HepG2 (cell line): Measurements from ENCODE around the gene FBXO2. TPM values are rescaled to one million over a fixed set of nuclear protein-coding genes. Genes with fewer than 3 reads are reported as not detected.
A peak's percentile ranks its signal among the peaks of the same experiment; 100 is the strongest.

Experiments used
- AGO2 ChIP-seq: fragments of 200-400 bp; formaldehyde crosslinking; optimal IDR thresholded peaks from 2 replicates; pipeline ENCODE3; 2017; ENCODE audit warnings: mild to moderate bottlenecking, low read depth, low read length, moderate library complexity
- ATAD3A ChIP-seq: sonication (generic); formaldehyde crosslinking; IDR thresholded peaks from 2 replicates; pipeline ENCODE4 v1.4.0; 2020; ENCODE audit warnings: missing genetic modification reagents
- ETV5 ChIP-seq: IDR thresholded peaks from 2 replicates; pipeline ENCODE4 v1.6.1; 2018; ENCODE audit warnings: missing biosample characterization, missing genetic modification reagents, inconsistent platforms, borderline replicate concordance
- FOSL2 ChIP-seq: sonication (generic); formaldehyde crosslinking; IDR thresholded peaks from 2 replicates; pipeline ENCODE4 v1.4.0; 2020; ENCODE audit warnings: missing genetic modification reagents
- JARID2 ChIP-seq: sonication (generic); formaldehyde crosslinking; IDR thresholded peaks from 2 replicates; pipeline ENCODE4 v1.8.1; 2023; ENCODE audit warnings: missing genetic modification reagents, inconsistent platforms; ENCODE audit not compliant: insufficient replicate concordance
- RXRB ChIP-seq: IDR thresholded peaks from 2 replicates; pipeline ENCODE4 v1.6.1; 2016; ENCODE audit warnings: borderline replicate concordance, missing genetic modification reagents, missing compliant biosample characterization
- TMF1 ChIP-seq: sonication (generic); formaldehyde crosslinking; IDR thresholded peaks from 2 replicates; pipeline ENCODE4 v1.8.1; 2022; ENCODE audit warnings: low read depth, missing genetic modification reagents
- XBP1 ChIP-seq: sonication (generic); formaldehyde crosslinking; IDR thresholded peaks from 2 replicates; pipeline ENCODE4 v1.5.0; 2020; ENCODE audit warnings: missing genetic modification reagents
- ZBTB38 ChIP-seq: sonication (generic); formaldehyde crosslinking; IDR thresholded peaks from 2 replicates; pipeline ENCODE4 v1.5.1; 2020; ENCODE audit warnings: mild to moderate bottlenecking, missing genetic modification reagents
- ZNF138 ChIP-seq: sonication (generic); formaldehyde crosslinking; IDR thresholded peaks from 2 replicates; pipeline ENCODE4 v1.5.0; 2020; ENCODE audit warnings: mild to moderate bottlenecking, low read depth, missing genetic modification reagents
- ZNF33B ChIP-seq: sonication (generic); formaldehyde crosslinking; IDR thresholded peaks from 2 replicates; pipeline ENCODE4 v1.5.1; 2020; ENCODE audit warnings: mild to moderate bottlenecking, missing genetic modification reagents
- ZNF558 ChIP-seq: sonication (generic); formaldehyde crosslinking; IDR thresholded peaks from 2 replicates; pipeline ENCODE4 v1.9.0; 2022; ENCODE audit warnings: mild to moderate bottlenecking, missing genetic modification reagents, borderline replicate concordance
- ZNF674 ChIP-seq: sonication (generic); formaldehyde crosslinking; IDR thresholded peaks from 2 replicates; pipeline ENCODE4 v1.5.0; 2020; ENCODE audit warnings: low read depth, mild to moderate bottlenecking, missing genetic modification reagents
- ZNF788 ChIP-seq: sonication (generic); formaldehyde crosslinking; IDR thresholded peaks from 2 replicates; pipeline ENCODE4 v1.5.0; 2020; ENCODE audit warnings: mild to moderate bottlenecking, missing genetic modification reagents, borderline replicate concordance
- polyA plus RNA-seq, 8 experiments: library from polyadenylated mRNA; depleted of rRNA in 3 of 8; stranded (reverse) in 7 of 8; unstranded in 1 of 8; fragments of >200 nt; fragmentation: Illumina TruSeq in 4 of 8; extraction: Trizol in 4 of 8; gene quantifications; 2 replicates each; pipeline versions ENCODE4 v1.2.1 to v1.2.3, GENCODE V29; 2011 to 2016; ENCODE audit warnings: low read depth in 4 of 8, missing spikeins in 1 of 8, mixed read lengths in 1 of 8; ENCODE audit not compliant: insufficient read depth in 1 of 8
- total RNA-seq, 5 experiments: library from RNA; depleted of rRNA; stranded (reverse); fragments of >200 nt; fragmentation: Illumina TruSeq; extraction: Trizol; gene quantifications; 2 replicates each; pipeline ENCODE4 v1.2.3, GENCODE V29; 2016; ENCODE audit warnings: low read depth in 1 of 5
- TF ChIP-seq, protein P1 (sequence below): IDR thresholded peaks from 2 replicates; pipeline ENCODE4 v1.6.1; 2016
- TF ChIP-seq, protein P2 (sequence below), 2 experiments: sonication (generic) in 1 of 2; formaldehyde crosslinking in 1 of 2; IDR thresholded peaks; 2 replicates each; pipeline versions ENCODE4 v1.4.0 to v1.6.1; 2016 to 2020; ENCODE audit warnings: borderline replicate concordance in 1 of 2, low read depth in 1 of 2, mild to moderate bottlenecking in 1 of 2, missing genetic modification reagents in 1 of 2
- TF ChIP-seq, protein P3 (sequence below): IDR thresholded peaks from 2 replicates; pipeline ENCODE4 v1.6.1; 2016; ENCODE audit warnings: low read depth, control low read depth
- TF ChIP-seq, protein P4 (sequence below): sonication (generic); formaldehyde crosslinking; IDR thresholded peaks from 2 replicates; pipeline ENCODE4 v1.4.0; 2020; ENCODE audit warnings: missing genetic modification reagents, mild to moderate bottlenecking, borderline replicate concordance
- TF ChIP-seq, protein P5 (sequence below): sonication (generic); formaldehyde crosslinking; IDR thresholded peaks from 2 replicates; pipeline ENCODE4 v1.4.0; 2020; ENCODE audit warnings: missing genetic modification reagents

Gene FBXO2
- total and polyA plus RNA-seq, 2 of the 13 experiments (the other 11 are each of a cell fraction or from before 2014, with no cell fraction given): 79.3 to 112 TPM

DNA sequence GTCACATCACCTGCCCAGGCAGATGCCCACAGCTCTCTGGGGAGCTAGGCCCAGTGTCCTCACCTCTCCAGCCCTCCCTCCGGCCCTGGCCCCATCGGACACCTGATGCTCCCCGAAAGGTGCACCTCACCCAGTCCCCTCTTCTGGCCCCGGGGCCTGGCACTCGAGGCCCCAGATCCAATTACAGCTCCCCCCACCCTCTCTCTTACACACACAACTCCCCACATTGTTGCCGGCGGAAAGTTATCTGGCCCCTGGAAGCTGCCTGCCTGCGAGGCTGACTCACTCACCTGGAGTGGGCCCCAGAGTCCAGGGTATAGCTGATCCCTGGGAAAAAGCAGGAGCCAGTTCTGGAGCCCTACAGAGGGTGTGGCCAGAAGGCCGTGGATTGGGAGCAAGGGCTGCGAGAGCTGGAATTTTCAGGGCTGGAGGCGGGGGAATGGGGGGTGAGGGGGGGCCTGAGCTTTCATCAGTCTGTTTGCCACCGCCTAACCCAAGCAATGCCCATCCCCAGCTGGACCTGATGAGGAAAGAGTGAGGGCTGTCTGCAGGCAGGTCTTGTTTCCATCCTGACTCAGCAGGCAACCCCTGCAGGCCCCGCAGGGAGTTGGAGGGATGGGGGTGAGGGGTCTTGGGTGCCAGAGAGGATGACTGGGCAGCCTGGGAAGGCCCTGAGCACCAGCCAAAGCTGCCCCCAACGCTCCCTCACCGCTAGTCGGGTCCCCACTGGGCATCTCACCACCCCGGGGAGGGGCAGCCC is 948 bp downstream of the FBXO2 start (continued):
- TF ChIP-seq, protein P1, sequence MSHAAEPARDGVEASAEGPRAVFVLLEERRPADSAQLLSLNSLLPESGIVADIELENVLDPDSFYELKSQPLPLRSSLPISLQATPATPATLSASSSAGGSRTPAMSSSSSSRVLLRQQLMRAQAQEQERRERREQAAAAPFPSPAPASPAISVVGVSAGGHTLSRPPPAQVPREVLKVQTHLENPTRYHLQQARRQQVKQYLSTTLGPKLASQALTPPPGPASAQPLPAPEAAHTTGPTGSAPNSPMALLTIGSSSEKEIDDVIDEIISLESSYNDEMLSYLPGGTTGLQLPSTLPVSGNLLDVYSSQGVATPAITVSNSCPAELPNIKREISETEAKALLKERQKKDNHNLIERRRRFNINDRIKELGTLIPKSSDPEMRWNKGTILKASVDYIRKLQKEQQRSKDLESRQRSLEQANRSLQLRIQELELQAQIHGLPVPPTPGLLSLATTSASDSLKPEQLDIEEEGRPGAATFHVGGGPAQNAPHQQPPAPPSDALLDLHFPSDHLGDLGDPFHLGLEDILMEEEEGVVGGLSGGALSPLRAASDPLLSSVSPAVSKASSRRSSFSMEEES (CRISPR knock-in tag): no peak
- TF ChIP-seq ZNF33B (no peak), ATAD3A (CRISPR knock-in tag) (no peak), ZNF558 (CRISPR knock-in tag) (no peak), ZNF138 (CRISPR knock-in tag) (no peak), FOSL2 (CRISPR knock-in tag) (peak; percentile 95), JARID2 (CRISPR knock-in tag) (no peak), XBP1 (CRISPR knock-in tag) (no peak), ZNF788 (CRISPR knock-in tag) (peak; percentile 26), RXRB (CRISPR knock-in tag) (peak; percentile 51), TMF1 (no peak), AGO2 (peak; percentile 73), ETV5 (CRISPR knock-in tag) (no peak), ZBTB38 (CRISPR knock-in tag) (no peak), ZNF674 (CRISPR knock-in tag) (no peak)
- TF ChIP-seq, protein P2, sequence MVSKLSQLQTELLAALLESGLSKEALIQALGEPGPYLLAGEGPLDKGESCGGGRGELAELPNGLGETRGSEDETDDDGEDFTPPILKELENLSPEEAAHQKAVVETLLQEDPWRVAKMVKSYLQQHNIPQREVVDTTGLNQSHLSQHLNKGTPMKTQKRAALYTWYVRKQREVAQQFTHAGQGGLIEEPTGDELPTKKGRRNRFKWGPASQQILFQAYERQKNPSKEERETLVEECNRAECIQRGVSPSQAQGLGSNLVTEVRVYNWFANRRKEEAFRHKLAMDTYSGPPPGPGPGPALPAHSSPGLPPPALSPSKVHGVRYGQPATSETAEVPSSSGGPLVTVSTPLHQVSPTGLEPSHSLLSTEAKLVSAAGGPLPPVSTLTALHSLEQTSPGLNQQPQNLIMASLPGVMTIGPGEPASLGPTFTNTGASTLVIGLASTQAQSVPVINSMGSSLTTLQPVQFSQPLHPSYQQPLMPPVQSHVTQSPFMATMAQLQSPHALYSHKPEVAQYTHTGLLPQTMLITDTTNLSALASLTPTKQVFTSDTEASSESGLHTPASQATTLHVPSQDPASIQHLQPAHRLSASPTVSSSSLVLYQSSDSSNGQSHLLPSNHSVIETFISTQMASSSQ (IDR thresholded peaks at IDR 0.05; ENCODE audit: low read depth): no peak
- TF ChIP-seq, protein P2 (CRISPR knock-in tag; IDR thresholded peaks at IDR 0.05; ENCODE audit: borderline replicate concordance): no peak
- TF ChIP-seq, protein P3, sequence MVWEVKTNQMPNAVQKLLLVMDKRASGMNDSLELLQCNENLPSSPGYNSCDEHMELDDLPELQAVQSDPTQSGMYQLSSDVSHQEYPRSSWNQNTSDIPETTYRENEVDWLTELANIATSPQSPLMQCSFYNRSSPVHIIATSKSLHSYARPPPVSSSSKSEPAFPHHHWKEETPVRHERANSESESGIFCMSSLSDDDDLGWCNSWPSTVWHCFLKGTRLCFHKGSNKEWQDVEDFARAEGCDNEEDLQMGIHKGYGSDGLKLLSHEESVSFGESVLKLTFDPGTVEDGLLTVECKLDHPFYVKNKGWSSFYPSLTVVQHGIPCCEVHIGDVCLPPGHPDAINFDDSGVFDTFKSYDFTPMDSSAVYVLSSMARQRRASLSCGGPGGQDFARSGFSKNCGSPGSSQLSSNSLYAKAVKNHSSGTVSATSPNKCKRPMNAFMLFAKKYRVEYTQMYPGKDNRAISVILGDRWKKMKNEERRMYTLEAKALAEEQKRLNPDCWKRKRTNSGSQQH (CRISPR knock-in tag): no peak
- TF ChIP-seq, protein P4, sequence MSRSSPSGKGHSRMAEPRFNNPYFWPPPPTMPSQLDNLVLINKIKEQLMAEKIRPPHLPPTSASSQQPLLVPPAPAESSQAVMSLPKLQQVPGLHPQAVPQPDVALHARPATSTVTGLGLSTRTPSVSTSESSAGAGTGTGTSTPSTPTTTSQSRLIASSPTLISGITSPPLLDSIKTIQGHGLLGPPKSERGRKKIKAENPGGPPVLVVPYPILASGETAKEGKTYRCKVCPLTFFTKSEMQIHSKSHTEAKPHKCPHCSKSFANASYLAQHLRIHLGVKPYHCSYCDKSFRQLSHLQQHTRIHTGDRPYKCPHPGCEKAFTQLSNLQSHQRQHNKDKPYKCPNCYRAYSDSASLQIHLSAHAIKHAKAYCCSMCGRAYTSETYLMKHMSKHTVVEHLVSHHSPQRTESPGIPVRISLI: no peak
- TF ChIP-seq, protein P5, sequence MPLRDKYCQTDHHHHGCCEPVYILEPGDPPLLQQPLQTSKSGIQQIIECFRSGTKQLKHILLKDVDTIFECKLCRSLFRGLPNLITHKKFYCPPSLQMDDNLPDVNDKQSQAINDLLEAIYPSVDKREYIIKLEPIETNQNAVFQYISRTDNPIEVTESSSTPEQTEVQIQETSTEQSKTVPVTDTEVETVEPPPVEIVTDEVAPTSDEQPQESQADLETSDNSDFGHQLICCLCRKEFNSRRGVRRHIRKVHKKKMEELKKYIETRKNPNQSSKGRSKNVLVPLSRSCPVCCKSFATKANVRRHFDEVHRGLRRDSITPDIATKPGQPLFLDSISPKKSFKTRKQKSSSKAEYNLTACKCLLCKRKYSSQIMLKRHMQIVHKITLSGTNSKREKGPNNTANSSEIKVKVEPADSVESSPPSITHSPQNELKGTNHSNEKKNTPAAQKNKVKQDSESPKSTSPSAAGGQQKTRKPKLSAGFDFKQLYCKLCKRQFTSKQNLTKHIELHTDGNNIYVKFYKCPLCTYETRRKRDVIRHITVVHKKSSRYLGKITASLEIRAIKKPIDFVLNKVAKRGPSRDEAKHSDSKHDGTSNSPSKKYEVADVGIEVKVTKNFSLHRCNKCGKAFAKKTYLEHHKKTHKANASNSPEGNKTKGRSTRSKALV (CRISPR knock-in tag): no peak
